ENCODE results near the gene ANKRD28. TPM values are rescaled to one million over a fixed set of nuclear protein-coding genes. Genes with fewer than 3 reads are reported as not detected.

ANKRD28 gene
- total RNA-seq, 2 experiments from 2014 or later, result 52.9 to 59.9 TPM

GRCh38 chr3:15664144-15664543, 133.6 kb downstream of the ANKRD28 start:
- TF ChIP-seq CTCF (conservative IDR thresholded peaks at IDR 0.05; ENCODE audit: low read length) (no peak), EZH2phosphoT487 (IDR thresholded peaks at IDR 0.05; ENCODE audit: borderline replicate concordance, low read depth, low read length) (no peak)
- CTCF ChIA-PET (ENCODE audit: unreplicated experiment), result no interaction called here
- no peak for DNase-seq (ENCODE audit: low spot score)

GRCh38 chr3:15660055-15660935, 137.5 kb downstream of the ANKRD28 start:
- Histone ChIP-seq H3K36me3 (ENCODE audit: insufficient read depth, low read length) (no peaks in the 10 kb centered on the region), H3K4me2 (ENCODE audit: low read length) (no peak overlapping the region), H3K9me3 (ENCODE audit: low read length) (peaks cover 9% of the 10 kb centered on the region), H3K27ac (ENCODE audit: low read depth, low read length, poor library complexity, severe bottlenecking) (no peak overlapping the region), H3K4me1 (ENCODE audit: insufficient read depth, low read length, poor library complexity, severe bottlenecking) (no peaks in the 10 kb centered on the region), H4K20me1 (ENCODE audit: insufficient read depth, low read length) (no peaks in the 10 kb centered on the region), H3K9me2 (ENCODE audit: insufficient read depth, low read length) (no peaks in the 10 kb centered on the region), H2AFZ (ENCODE audit: low read length) (no peak overlapping the region), H3K4me3 (ENCODE audit: low read depth, low read length, poor library complexity, severe bottlenecking) (no peak overlapping the region), H3K79me2 (ENCODE audit: insufficient read depth, low read depth, low read length) (no peaks in the 10 kb centered on the region)
- ChIA-PET CTCF (ENCODE audit: unreplicated experiment) (no interaction called here), POLR2A (interaction anchor here (0.6 kb wide), 1 partner anchor 989 kb away, joined by 6 read pairs; no protein-coding TSS in a partner anchor)
- no TSS peak for BruUV-seq (replicated peaks)
- TF ChIP-seq CTCF (conservative IDR thresholded peaks at IDR 0.05; ENCODE audit: low read length), result no peak
- TF ChIP-seq EZH2phosphoT487 (IDR thresholded peaks at IDR 0.05; ENCODE audit: borderline replicate concordance, low read depth, low read length), result no peak
- DNase-seq (ENCODE audit: low spot score), result no peak
- intact Hi-C loops (cut with micrococcal nuclease; ENCODE audit: unreplicated experiment), result no loop called here

More at GRCh38 chr3:15664144-15664543, 133.6 kb downstream of the ANKRD28 start:
- no peak overlapping the region for H3K4me2 ChIP-seq (ENCODE audit: low read length)
- no peak overlapping the region for H3K27ac ChIP-seq (ENCODE audit: low read depth, low read length, poor library complexity, severe bottlenecking)
- POLR2A ChIA-PET, result no interaction called here
- H4K20me1 ChIP-seq (ENCODE audit: insufficient read depth, low read length), result no peaks in the 10 kb centered on the region
- no peaks in the 10 kb centered on the region for H3K79me2 ChIP-seq (ENCODE audit: insufficient read depth, low read depth, low read length)
- no peaks in the 10 kb centered on the region for H3K9me3 ChIP-seq (ENCODE audit: low read length)
- BruUV-seq (replicated peaks), result no TSS peak
- no peak overlapping the region for H3K4me3 ChIP-seq (ENCODE audit: low read depth, low read length, poor library complexity, severe bottlenecking)
- peaks cover 33% of the 10 kb centered on the region for H3K36me3 ChIP-seq (ENCODE audit: insufficient read depth, low read length)
- no peaks in the 10 kb centered on the region for H3K4me1 ChIP-seq (ENCODE audit: insufficient read depth, low read length, poor library complexity, severe bottlenecking)
- intact Hi-C loops (cut with micrococcal nuclease; ENCODE audit: unreplicated experiment), result no loop called here
- no peak overlapping the region for H2AFZ ChIP-seq (ENCODE audit: low read length)
- H3K9me2 ChIP-seq (ENCODE audit: insufficient read depth, low read length), result no peaks in the 10 kb centered on the region
